Activated B cell treated with CpG ODN at 0.5 μM for 24 hours (primary cell): ENCODE results near the gene ZFP64. TPM values are rescaled to one million over a fixed set of nuclear protein-coding genes. Genes with fewer than 3 reads are reported as not detected.

Source experiments
- ATAC-seq: fragments of 200-7000 bp; cut with Tn5 transposase; one replicate; pipeline ENCODE4 v1.10.0; 2021; ENCODE audit warnings: low read depth, mild to moderate bottlenecking, moderate library complexity
- CTCF ChIA-PET: fragments of 350-600 bp; sonication (Branson Sonifier 250); formaldehyde crosslinking; loops from one replicate; lab custom pipeline; 2021; ENCODE audit warnings: antibody characterized with exemption; lab: Charles Lee
- POLR2A ChIA-PET: fragments of 350-600 bp; sonication (Branson Sonifier 250); formaldehyde crosslinking; loops from one replicate; lab custom pipeline; 2021; ENCODE audit warnings: antibody characterized with exemption; lab: Charles Lee
- DNase-seq: peaks from one replicate; pipeline ENCODE4 v3.0.0; 2022
- H3K27ac Mint-ChIP-seq: one replicate; pipeline ENCODE4 v1.8.0; 2020; ENCODE audit warnings: mixed read lengths
- H3K27me3 Mint-ChIP-seq: one replicate; pipeline ENCODE4 v1.8.0; 2021; ENCODE audit warnings: mixed read lengths
- H3K36me3 Mint-ChIP-seq: one replicate; pipeline ENCODE4 v1.8.0; 2021; ENCODE audit warnings: low read depth, mixed read lengths
- H3K4me1 Mint-ChIP-seq: one replicate; pipeline ENCODE4 v1.8.0; 2021; ENCODE audit warnings: mixed read lengths
- H3K4me3 Mint-ChIP-seq: one replicate; pipeline ENCODE4 v1.8.0; 2020; ENCODE audit warnings: mild to moderate bottlenecking, mixed read lengths
- H3K9me3 Mint-ChIP-seq: one replicate; pipeline ENCODE4 v1.8.0; 2020; ENCODE audit warnings: mixed read lengths
- CTCF ChIP-seq: fragments of 200-600 bp; IDR thresholded peaks from one replicate; pipeline ENCODE4 v1.8.0; 2022; ENCODE audit warnings: antibody characterized with exemption, mild to moderate bottlenecking
- intact Hi-C: fragments of 100-400 bp; cut with micrococcal nuclease; formaldehyde crosslinking; loops from one replicate; pipeline ENCODE4 v1.15.1; 2024
- total RNA-seq: library from RNA; stranded (reverse); gene quantifications from 2 replicates; pipeline ENCODE4 v1.2.3, GENCODE V29; 2022

Gene ZFP64
- total RNA-seq, 1 donor from 2014 or later: 14.2 TPM

- Mint-ChIP-seq H3K27ac (no peak overlapping the region), H3K9me3 (peaks cover 9% of the 10 kb centered on the region), H3K4me3 (no peak overlapping the region), H3K4me1 (no peaks in the 10 kb centered on the region), H3K27me3 (no peaks in the 10 kb centered on the region), H3K36me3 (peaks cover 5% of the 10 kb centered on the region)
- POLR2A ChIA-PET: no interaction called here
- CTCF ChIA-PET: no interaction called here
- intact Hi-C loops: no loop called here
- DNase-seq: no peak
- no peak for TF ChIP-seq CTCF
- no peak for ATAC-seq
These were observed 59.2 kb downstream of the ZFP64 start for GRCh38 chr20:52132337-52132736.

- CTCF ChIA-PET: no interaction called here
- intact Hi-C loops: no loop called here
- POLR2A ChIA-PET: no interaction called here
These were observed 60.4 kb downstream of the ZFP64 start for GRCh38 chr20:52131048-52131643.

GRCh38 chr20:52130406-52130805 is 61.2 kb downstream of the ZFP64 start:
- POLR2A ChIA-PET: no interaction called here
- Mint-ChIP-seq H3K4me1 (no peaks in the 10 kb centered on the region), H3K4me3 (no peak overlapping the region), H3K27ac (no peak overlapping the region), H3K27me3 (no peaks in the 10 kb centered on the region), H3K36me3 (peaks cover 5% of the 10 kb centered on the region), H3K9me3 (peaks cover 9% of the 10 kb centered on the region)
- no peak for DNase-seq
- no peak for ATAC-seq
- intact Hi-C loops: no loop called here
- no peak for TF ChIP-seq CTCF
- CTCF ChIA-PET: no interaction called here

More at GRCh38 chr20:52131048-52131643, 60.4 kb downstream of the ZFP64 start:
- no peaks in the 10 kb centered on the region for H3K4me1 Mint-ChIP-seq
- no peaks in the 10 kb centered on the region for H3K27me3 Mint-ChIP-seq
- no peak for TF ChIP-seq CTCF
- H3K9me3 Mint-ChIP-seq: peaks cover 9% of the 10 kb centered on the region
- DNase-seq (no peak), ATAC-seq (no peak)
- no peak overlapping the region for H3K4me3 Mint-ChIP-seq
- H3K27ac Mint-ChIP-seq: no peak overlapping the region
- peaks cover 5% of the 10 kb centered on the region for H3K36me3 Mint-ChIP-seq

- Mint-ChIP-seq H3K27me3 (no peaks in the 10 kb centered on the region), H3K4me3 (no peak overlapping the region), H3K36me3 (peaks cover 5% of the 10 kb centered on the region), H3K9me3 (peaks cover 9% of the 10 kb centered on the region), H3K27ac (no peak overlapping the region), H3K4me1 (no peaks in the 10 kb centered on the region)
- intact Hi-C loops: loop anchor here (2.0 kb wide), 1 partner anchor 113 kb away; no protein-coding TSS in a partner anchor
- TF ChIP-seq CTCF: no peak
- ATAC-seq (no peak), DNase-seq (no peak)
- POLR2A ChIA-PET: no interaction called here
- CTCF ChIA-PET: interaction anchor here (1.4 to 1.9 kb wide), 3 partner anchors 10 to 1932 kb away, joined by 3 to 10 read pairs (median 6); no protein-coding TSS in a partner anchor
These were observed 62.0 kb downstream of the ZFP64 start for GRCh38 chr20:52129611-52130010.

GRCh38 chr20:52127309-52127708 is 64.3 kb downstream of the ZFP64 start:
- no peak for TF ChIP-seq CTCF
- no peaks in the 10 kb centered on the region for H3K27me3 Mint-ChIP-seq
- ATAC-seq (no peak), DNase-seq (no peak)
- peaks cover 9% of the 10 kb centered on the region for H3K9me3 Mint-ChIP-seq
- CTCF ChIA-PET: no interaction called here
- no peak overlapping the region for H3K4me3 Mint-ChIP-seq
- H3K27ac Mint-ChIP-seq: no peak overlapping the region
- intact Hi-C loops: no loop called here
- POLR2A ChIA-PET: no interaction called here
- H3K4me1 Mint-ChIP-seq: no peaks in the 10 kb centered on the region
- peaks cover 12% of the 10 kb centered on the region for H3K36me3 Mint-ChIP-seq
